Fibroblast of the aortic adventitia (primary cell): ENCODE measurements around the gene S100PBP. TPM values are rescaled to one million over a fixed set of nuclear protein-coding genes. Genes with fewer than 3 reads are reported as not detected.

Experiments used
- DNase-seq: peaks from one replicate; pipeline ENCODE4 v3.0.0-alpha.2; 2010; ENCODE audit warnings: low read depth
- H3K4me3 ChIP-seq: 2 replicates; pipeline ENCODE4 v1.5.1; 2011; ENCODE audit warnings: low read depth, mild to moderate bottlenecking, control low read depth, low read length, moderate library complexity
- CTCF ChIP-seq: IDR thresholded peaks from 2 replicates; pipeline ENCODE4 v1.5.1; 2011; ENCODE audit warnings: mild to moderate bottlenecking, low read length, control low read depth, inconsistent platforms; ENCODE audit not compliant: insufficient read depth
- total RNA-seq: library from RNA; depleted of rRNA; stranded (reverse); fragments of >200 nt; gene quantifications from 2 replicates; pipeline ENCODE4 v1.2.3, GENCODE V29; 2012; ENCODE audit warnings: low replicate concordance

S100PBP gene
- total RNA-seq, 1 donor: 42.4 TPM

GRCh38 chr1:32775640-32776337 lies 41.7 kb upstream of the S100PBP start:
- peak; percentile 37 for DNase-seq
- H3K4me3 ChIP-seq: no peak overlapping the region
- TF ChIP-seq CTCF: no peak

- H3K4me3 ChIP-seq: no peak overlapping the region
These were observed 38.2 kb upstream of the S100PBP start for GRCh38 chr1:32779242-32779641.

GRCh38 chr1:32780005-32780404 lies 37.4 kb upstream of the S100PBP start:
- DNase-seq: no peak
- TF ChIP-seq CTCF: no peak
- no peak overlapping the region for H3K4me3 ChIP-seq

More at GRCh38 chr1:32779242-32779641, 38.2 kb upstream of the S100PBP start:
- no peak for TF ChIP-seq CTCF
- no peak for DNase-seq

GRCh38 chr1:32780628-32781234 lies 36.7 kb upstream of the S100PBP start:
- TF ChIP-seq CTCF: no peak
- DNase-seq: no peak

GRCh38 chr1:32782086-32782485 lies 35.4 kb upstream of the S100PBP start:
- no peak for DNase-seq
- H3K4me3 ChIP-seq: no peak overlapping the region
- no peak for TF ChIP-seq CTCF

More at GRCh38 chr1:32780628-32781234, 36.7 kb upstream of the S100PBP start:
- no peak overlapping the region for H3K4me3 ChIP-seq

- DNase-seq: no peak
- no peak overlapping the region for H3K4me3 ChIP-seq
- TF ChIP-seq CTCF: no peak
These were observed 33.6 kb upstream of the S100PBP start for GRCh38 chr1:32783851-32784250.

GRCh38 chr1:32784817-32785216 lies 32.6 kb upstream of the S100PBP start:
- TF ChIP-seq CTCF: no peak
- H3K4me3 ChIP-seq: no peak overlapping the region
- no peak for DNase-seq
